ENCODE results near the gene UIMC1.

UIMC1 gene

DNA sequence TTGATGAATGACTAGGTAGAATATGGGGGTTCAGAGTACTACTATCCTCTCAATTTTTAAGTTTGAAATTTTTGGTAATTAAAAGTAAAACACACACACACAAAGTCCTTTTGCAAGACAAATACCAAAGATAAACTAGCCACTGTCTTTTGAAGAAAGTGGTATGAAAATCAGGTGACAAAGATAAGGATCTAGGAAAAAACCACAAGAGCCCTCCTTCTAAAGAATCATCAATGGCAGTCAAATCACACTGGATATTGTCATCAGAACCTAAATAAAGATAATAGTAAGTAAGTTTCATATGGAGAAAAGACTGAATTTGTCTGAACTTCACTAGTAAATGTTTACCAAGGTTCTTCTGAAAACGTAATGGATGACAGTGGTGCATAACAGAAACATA is 76.9 kb downstream of the UIMC1 start:
- no peak overlapping the region for H3K27ac ChIP-seq
- no peak for TF ChIP-seq ZFX (IDR thresholded peaks at IDR 0.05)
- TF ChIP-seq, protein P1, sequence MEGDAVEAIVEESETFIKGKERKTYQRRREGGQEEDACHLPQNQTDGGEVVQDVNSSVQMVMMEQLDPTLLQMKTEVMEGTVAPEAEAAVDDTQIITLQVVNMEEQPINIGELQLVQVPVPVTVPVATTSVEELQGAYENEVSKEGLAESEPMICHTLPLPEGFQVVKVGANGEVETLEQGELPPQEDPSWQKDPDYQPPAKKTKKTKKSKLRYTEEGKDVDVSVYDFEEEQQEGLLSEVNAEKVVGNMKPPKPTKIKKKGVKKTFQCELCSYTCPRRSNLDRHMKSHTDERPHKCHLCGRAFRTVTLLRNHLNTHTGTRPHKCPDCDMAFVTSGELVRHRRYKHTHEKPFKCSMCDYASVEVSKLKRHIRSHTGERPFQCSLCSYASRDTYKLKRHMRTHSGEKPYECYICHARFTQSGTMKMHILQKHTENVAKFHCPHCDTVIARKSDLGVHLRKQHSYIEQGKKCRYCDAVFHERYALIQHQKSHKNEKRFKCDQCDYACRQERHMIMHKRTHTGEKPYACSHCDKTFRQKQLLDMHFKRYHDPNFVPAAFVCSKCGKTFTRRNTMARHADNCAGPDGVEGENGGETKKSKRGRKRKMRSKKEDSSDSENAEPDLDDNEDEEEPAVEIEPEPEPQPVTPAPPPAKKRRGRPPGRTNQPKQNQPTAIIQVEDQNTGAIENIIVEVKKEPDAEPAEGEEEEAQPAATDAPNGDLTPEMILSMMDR (conservative IDR thresholded peaks at IDR 0.05) = no peak

GRCh38 chr5:176927562-176927961 is 79.0 kb downstream of the UIMC1 start:
- TF ChIP-seq, protein P1 (conservative IDR thresholded peaks at IDR 0.05) = no peak
- TF ChIP-seq ZFX (IDR thresholded peaks at IDR 0.05) = no peak

DNA sequence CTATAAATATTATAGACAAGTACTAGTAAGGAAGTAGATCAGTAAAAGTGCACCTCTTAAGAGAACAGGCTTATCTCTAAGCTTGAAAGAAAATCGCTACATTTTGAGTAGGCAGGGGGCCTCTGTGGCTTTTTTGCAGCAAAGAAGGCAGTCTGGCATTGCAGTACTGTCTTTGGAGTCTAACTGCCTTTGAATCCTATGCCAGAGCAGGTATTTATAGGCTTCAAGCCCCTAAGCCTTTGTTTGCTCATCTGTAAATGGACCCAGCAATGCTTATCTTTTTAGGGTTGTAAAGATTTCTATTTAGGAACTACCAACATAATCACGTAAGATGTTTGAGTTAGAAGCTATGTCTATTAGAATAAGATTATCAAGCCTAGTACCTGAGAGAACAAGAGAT is 83.8 kb downstream of the UIMC1 start:
- no peak for TF ChIP-seq ZFX (IDR thresholded peaks at IDR 0.05)
- TF ChIP-seq, protein P1 (conservative IDR thresholded peaks at IDR 0.05) = no peak
- no peak overlapping the region for H3K27ac ChIP-seq

More at GRCh38 chr5:176927562-176927961, 79.0 kb downstream of the UIMC1 start:
- H3K27ac ChIP-seq = no peak overlapping the region

DNA sequence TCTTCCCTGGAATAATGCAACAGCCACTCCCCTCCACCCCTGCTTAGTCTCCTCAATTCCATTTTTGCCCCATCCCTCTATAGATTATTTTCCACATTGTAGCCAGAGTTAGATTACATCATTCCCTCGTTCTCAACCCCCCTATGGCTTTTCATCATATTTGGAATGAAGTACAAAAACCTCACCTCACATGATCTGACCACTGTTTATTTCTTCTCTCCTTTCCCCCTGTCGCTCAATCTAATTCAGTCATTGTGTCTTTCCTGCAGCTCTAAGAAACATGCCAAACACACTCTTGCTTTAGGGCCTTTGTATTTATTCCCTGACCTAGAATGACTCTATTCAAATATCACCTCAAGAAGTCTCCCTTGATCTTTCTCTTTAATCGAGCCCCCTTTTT is 84.9 kb downstream of the UIMC1 start:
- no peak overlapping the region for H3K27ac ChIP-seq
- TF ChIP-seq, protein P1 (conservative IDR thresholded peaks at IDR 0.05) = no peak
- no peak for TF ChIP-seq ZFX (IDR thresholded peaks at IDR 0.05)

DNA sequence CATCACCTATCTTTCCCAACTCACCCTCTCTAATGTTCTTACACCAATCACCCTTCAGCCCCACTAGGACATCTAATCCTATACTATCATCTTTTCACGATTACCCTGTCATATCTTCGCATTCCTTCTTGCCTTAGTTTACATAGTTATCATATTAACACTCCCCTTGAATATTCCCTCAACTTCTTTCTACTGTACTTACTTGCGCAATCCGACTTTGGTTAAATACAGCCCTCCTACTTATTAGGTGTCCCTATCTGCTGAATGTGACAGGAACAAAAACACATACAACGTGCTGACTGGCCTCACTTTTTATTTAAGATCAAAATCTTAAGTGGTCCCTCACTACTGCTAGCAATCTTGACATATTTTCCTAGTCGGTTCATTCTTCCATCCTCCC is 88.0 kb downstream of the UIMC1 start:
- H3K27ac ChIP-seq = no peak overlapping the region

DNA sequence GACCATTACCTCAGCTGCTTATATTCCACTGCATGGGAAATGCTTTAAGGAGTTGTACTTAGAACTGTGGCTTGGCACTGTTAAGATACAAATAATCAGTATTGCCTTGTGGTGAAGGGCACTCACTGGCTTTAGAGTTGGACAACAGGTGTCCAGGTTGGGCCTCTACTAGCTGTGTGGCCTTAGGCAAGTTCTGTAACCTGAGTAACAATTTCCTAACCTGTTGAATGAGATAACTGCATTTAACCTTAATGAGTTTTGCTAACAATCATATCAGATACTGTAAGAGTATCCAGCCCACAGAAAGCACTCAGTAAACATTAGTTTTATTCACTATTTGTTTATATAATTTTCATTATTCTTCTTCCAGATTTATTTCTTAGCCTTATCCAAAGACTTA is 90.2 kb downstream of the UIMC1 start:
- no peak for TF ChIP-seq ZFX (IDR thresholded peaks at IDR 0.05)
- TF ChIP-seq, protein P1 (conservative IDR thresholded peaks at IDR 0.05) = no peak
- H3K27ac ChIP-seq = no peak overlapping the region

More for the DNA sequence above, 88.0 kb downstream of the UIMC1 start:
- TF ChIP-seq ZFX (IDR thresholded peaks at IDR 0.05) = no peak
- TF ChIP-seq, protein P1 (conservative IDR thresholded peaks at IDR 0.05) = no peak

DNA sequence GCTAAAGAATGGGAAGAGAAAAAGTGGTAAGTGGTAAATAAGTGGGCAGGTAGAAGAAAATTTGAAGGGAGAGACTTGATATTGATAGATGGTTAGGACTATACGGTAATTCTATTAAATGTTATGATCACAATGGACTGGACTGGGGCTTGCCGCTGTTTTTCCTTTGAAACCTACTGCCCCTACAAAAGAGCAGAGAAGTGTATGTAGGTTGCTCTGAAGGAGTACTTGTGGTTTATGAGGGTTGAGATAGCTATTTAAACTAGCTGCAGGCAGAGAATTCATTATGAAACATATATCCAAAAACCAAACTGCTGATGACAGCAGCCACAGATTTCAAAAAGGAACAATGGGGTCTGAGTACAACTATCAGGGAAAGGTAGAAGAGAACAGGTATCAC is 90.7 kb downstream of the UIMC1 start:
- no peak overlapping the region for H3K27ac ChIP-seq
- no peak for TF ChIP-seq ZFX (IDR thresholded peaks at IDR 0.05)
- TF ChIP-seq, protein P1 (conservative IDR thresholded peaks at IDR 0.05) = no peak
